HEK293T (cell line): ENCODE results near the gene MAIP1.
"Not testable (repeated sequence)": the region's sequence is repeated elsewhere in the genome, so short reads cannot be mapped to it uniquely, and the experiment has no call there.

Experiments used
- CTCF ChIA-PET: fragments of 350-600 bp; formaldehyde crosslinking; extraction: SDS; loops from one replicate; lab custom pipeline; 2021; ENCODE audit warnings: antibody characterized with exemption, inconsistent platforms; lab: Yijun Ruan, JAX
- POLR2A ChIA-PET: fragments of 350-600 bp; formaldehyde crosslinking; extraction: SDS; loops from one replicate; lab custom pipeline; 2020; ENCODE audit warnings: antibody characterized with exemption, inconsistent platforms; lab: Yijun Ruan, JAX
- DNase-seq: peaks from one replicate; pipeline ENCODE4 v3.0.0; 2012; ENCODE audit warnings: mixed read lengths; ENCODE audit errors: extremely low spot score
- ARNT ChIP-seq: fragments of 450-650 bp; IDR thresholded peaks from 2 replicates; pipeline ENCODE4 v1.6.1; 2017; ENCODE audit warnings: mild to moderate bottlenecking
- BHLHE40 ChIP-seq: fragments of 450-650 bp; IDR thresholded peaks from 2 replicates; pipeline ENCODE4 v1.6.1; 2016; ENCODE audit warnings: mild to moderate bottlenecking, moderate library complexity, borderline replicate concordance
- CTBP1 ChIP-seq: fragments of 450-650 bp; IDR thresholded peaks from 2 replicates; pipeline ENCODE4 v1.6.1; 2016; ENCODE audit warnings: borderline replicate concordance
- ELF4 ChIP-seq: fragments of 450-650 bp; IDR thresholded peaks from 2 replicates; pipeline ENCODE4 v1.6.1; 2017; ENCODE audit warnings: antibody characterized with exemption
- FOXA1 ChIP-seq: fragments of 450-650 bp; IDR thresholded peaks from 2 replicates; pipeline ENCODE4 v1.6.1; 2016; ENCODE audit warnings: mild to moderate bottlenecking
- FOXK2 ChIP-seq: fragments of 450-650 bp; IDR thresholded peaks from 2 replicates; pipeline ENCODE4 v1.6.1; 2016; ENCODE audit warnings: mild to moderate bottlenecking
- FOXM1 ChIP-seq: fragments of 450-650 bp; IDR thresholded peaks from 2 replicates; pipeline ENCODE4 v1.6.1; 2017; ENCODE audit warnings: mild to moderate bottlenecking, borderline replicate concordance
- HDGF ChIP-seq: fragments of 450-650 bp; IDR thresholded peaks from 2 replicates; pipeline ENCODE4 v1.6.1; 2017; ENCODE audit warnings: antibody characterized with exemption, borderline replicate concordance
- L3MBTL2 ChIP-seq: fragments of 450-650 bp; conservative IDR thresholded peaks from 2 replicates; pipeline ENCODE4 v1.6.1; 2016; ENCODE audit warnings: mild to moderate bottlenecking
- LEF1 ChIP-seq: fragments of 450-650 bp; IDR thresholded peaks from 2 replicates; pipeline ENCODE4 v1.6.1; 2017; ENCODE audit warnings: mild to moderate bottlenecking, borderline replicate concordance
- NFRKB ChIP-seq: fragments of 450-650 bp; IDR thresholded peaks from 2 replicates; pipeline ENCODE4 v1.6.1; 2016; ENCODE audit warnings: mild to moderate bottlenecking, moderate library complexity
- PKNOX1 ChIP-seq: fragments of 450-650 bp; IDR thresholded peaks from 2 replicates; pipeline ENCODE4 v1.6.1; 2016
- SP1 ChIP-seq: fragments of 450-650 bp; IDR thresholded peaks from 2 replicates; pipeline ENCODE4 v1.6.1; 2017
- SUZ12 ChIP-seq: fragments of 450-650 bp; IDR thresholded peaks from 2 replicates; pipeline ENCODE4 v1.6.1; 2016; ENCODE audit warnings: mild to moderate bottlenecking
- TARDBP ChIP-seq: fragments of 450-650 bp; IDR thresholded peaks from 2 replicates; pipeline ENCODE4 v1.6.1; 2016
- ZNF384 ChIP-seq: fragments of 450-650 bp; IDR thresholded peaks from 2 replicates; pipeline ENCODE4 v1.6.1; 2016

The MAIP1 gene

GRCh38 chr2:199955339-199956061 lies at the start of gene MAIP1, which contains the start of gene TYW5:
Gene MAIP1 (plus strand): TSS chr2:199955582. CDS start chr2:199955799, 217 bp downstream.
Gene TYW5 (minus strand): TSS chr2:199955491. CDS start chr2:199955470, 21 bp downstream.
- peak; percentile 81 for DNase-seq
- CTCF ChIA-PET: no interaction called here
- POLR2A ChIA-PET: interaction anchor here (1.0 to 1.1 kb wide), 3 partner anchors 11 to 793 kb away, joined by 3 read pairs; partner anchors contain the start of gene C2orf69
- TF ChIP-seq SP1: no peak
- TF ChIP-seq CTBP1: peak; percentile 86
- peak; percentile 97 for TF ChIP-seq NFRKB
- TF ChIP-seq ELF4: peak; percentile 75
- peak; percentile 53 for TF ChIP-seq L3MBTL2
- TF ChIP-seq FOXA1: no peak
- peak; percentile 55; the same call in 1 of the 2 replicates for TF ChIP-seq FOXM1

GRCh38 chr2:199907008-199907714 lies 48.2 kb upstream of the MAIP1 start:
- ChIA-PET POLR2A (no interaction called here), CTCF (no interaction called here)
- DNase-seq: no peak
- TF ChIP-seq SUZ12 (no peak), FOXA1 (no peak), TARDBP (no peak), ELF4 (no peak)

- TF ChIP-seq SUZ12: no peak
- peak; percentile 68 for TF ChIP-seq L3MBTL2
- ChIA-PET CTCF (no interaction called here), POLR2A (interaction anchor here (0.7 to 1.5 kb wide), 6 partner anchors 8 to 160 kb away, joined by 3 to 7 read pairs (median 4); partner anchors contain the start of genes FTCDNL1, MAIP1 and TYW5)
- no peak for DNase-seq
These were observed 44.9 kb upstream of the MAIP1 start for GRCh38 chr2:199910338-199911051.

GRCh38 chr2:199911052-199911876 lies 44.1 kb upstream of the MAIP1 start, which contains the start of gene C2orf69:
Gene C2orf69 (plus strand): TSS chr2:199911293. CDS start chr2:199911439, 146 bp downstream.
- TF ChIP-seq FOXM1 (peak; percentile 90; the same call in 1 of the 2 replicates), L3MBTL2 (peak; percentile 34; the same call in 1 of the 2 replicates), BHLHE40 (no peak), ARNT (no peak), FOXK2 (no peak)
- POLR2A ChIA-PET: interaction anchor here (0.7 to 1.5 kb wide), 6 partner anchors 9 to 161 kb away, joined by 3 to 7 read pairs (median 4); partner anchors contain the start of genes FTCDNL1, MAIP1 and TYW5
- CTCF ChIA-PET: no interaction called here
- DNase-seq: peak; percentile 92

- ChIA-PET CTCF (no interaction called here), POLR2A (interaction anchor here (1.5 kb wide), 1 partner anchor 9 kb away, joined by 6 read pairs; no protein-coding TSS in a partner anchor)
- no peak for TF ChIP-seq PKNOX1
- no peak for TF ChIP-seq HDGF
- no peak for TF ChIP-seq FOXM1
- TF ChIP-seq ARNT: no peak
- TF ChIP-seq FOXK2: no peak
- no peak for TF ChIP-seq SP1
- no peak for TF ChIP-seq LEF1
- TF ChIP-seq CTBP1: no peak
- no peak for DNase-seq
These were observed 43.6 kb upstream of the MAIP1 start for GRCh38 chr2:199911877-199912161.

- POLR2A ChIA-PET, CTCF ChIA-PET, DNase-seq: not testable (repeated sequence)
- TF ChIP-seq L3MBTL2: 0 out of 2 replicates have a peak, but pooled peaks have one; percentile 19
These were observed 42.7 kb upstream of the MAIP1 start for GRCh38 chr2:199912553-199913114.

GRCh38 chr2:199914372-199914958 lies 40.9 kb upstream of the MAIP1 start:
- TF ChIP-seq HDGF: no peak
- no peak for TF ChIP-seq PKNOX1
- no peak for TF ChIP-seq CTBP1
- no peak for TF ChIP-seq L3MBTL2
- TF ChIP-seq NFRKB: no peak
- TF ChIP-seq ZNF384: no peak
- TF ChIP-seq SP1: no peak
- TF ChIP-seq FOXA1: no peak
- TF ChIP-seq FOXM1: no peak
- no peak for TF ChIP-seq FOXK2
- no peak for TF ChIP-seq ARNT
- DNase-seq: no peak
- CTCF ChIA-PET: no interaction called here
- POLR2A ChIA-PET: no interaction called here
